AML-193 (cell line): ENCODE results near the gene NHSL2.
A peak's percentile ranks its signal among the peaks of the same experiment; 100 is the strongest.

Source experiments
- DNase-seq, 2 experiments: peaks; one replicate each; lab custom pipeline; 2025; lab: John Stamatoyannopoulos, UW

Gene NHSL2

DNA sequence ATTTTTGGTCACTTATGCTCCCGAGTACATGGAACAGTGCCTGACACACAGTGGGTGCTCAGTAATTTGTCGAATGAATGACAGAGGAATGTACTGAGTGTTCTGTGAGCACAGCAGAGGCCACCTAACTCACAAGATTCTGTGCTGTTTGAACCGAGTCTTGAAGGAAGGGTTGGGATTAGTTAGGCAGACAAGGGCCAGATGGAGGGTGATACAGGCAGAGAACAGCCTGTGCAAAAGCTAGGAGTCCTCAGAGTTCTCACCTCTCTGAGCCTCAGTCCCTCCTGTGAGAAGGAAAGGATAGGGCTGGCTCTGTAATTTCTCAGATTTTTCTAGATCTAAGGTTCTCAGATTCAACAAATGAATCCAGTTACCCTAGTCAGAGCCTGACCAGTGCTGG is 108.8 kb downstream of the NHSL2 start:
- no peak for DNase-seq

DNA sequence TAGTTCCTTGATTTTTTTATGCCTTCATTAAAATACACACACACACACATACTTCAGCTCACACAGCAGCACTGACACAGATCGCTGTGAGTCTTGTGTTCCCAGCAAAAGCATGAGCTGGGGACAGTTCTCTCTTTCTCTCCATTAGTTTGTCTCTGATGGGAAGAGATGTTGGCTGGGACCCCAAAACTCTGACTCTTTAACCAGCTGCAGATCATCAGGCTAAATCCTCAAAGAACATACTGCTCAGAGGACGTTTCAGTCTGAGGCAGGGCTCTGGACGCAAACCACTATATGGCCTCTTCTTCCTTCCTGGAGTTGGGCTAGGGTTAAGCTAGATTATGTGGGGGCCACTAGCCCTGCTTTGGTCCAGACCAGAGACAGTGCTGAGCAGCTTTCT is 109.6 kb downstream of the NHSL2 start:
- DNase-seq = no peak

DNA sequence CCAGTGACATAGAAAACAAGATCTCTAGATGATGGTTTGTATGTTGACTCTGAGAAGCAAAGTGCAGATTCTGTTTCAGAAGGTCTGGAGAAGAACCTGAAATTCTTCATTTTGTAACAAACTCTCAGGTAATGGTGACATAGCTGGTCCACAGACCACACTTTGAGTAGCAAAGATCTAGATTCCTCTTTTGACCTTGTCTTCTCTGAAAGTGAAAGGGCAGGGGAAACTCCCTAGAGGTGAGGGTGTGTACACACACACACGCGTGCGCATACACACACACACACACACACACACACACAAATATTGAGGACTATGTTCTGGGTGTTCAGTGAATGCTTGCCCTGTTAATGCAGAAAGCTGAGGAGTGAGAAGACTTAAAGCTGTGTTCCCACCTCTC is 110.1 kb downstream of the NHSL2 start:
- no peak for DNase-seq

DNA sequence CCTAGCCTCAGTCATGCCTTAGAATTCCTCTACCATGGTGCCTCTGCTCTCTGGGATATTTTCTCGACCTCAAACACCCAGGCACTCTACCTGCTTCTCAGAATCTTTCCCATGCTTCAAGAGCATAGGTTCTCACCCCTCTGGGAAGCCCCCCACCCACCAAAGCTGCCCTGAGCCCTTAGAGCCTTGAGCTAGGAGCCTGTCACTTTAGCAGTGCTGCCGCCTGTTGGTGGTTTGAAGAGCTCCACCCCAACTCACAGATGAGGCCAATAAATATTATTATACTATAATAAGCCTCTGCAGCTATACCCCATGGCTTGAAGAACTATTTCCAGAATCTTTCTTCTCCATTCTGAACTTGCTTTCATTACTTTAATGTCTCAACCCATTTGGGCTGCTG is 111.3 kb downstream of the NHSL2 start:
- DNase-seq = peak in 1 of 2 experiments; percentile 7

DNA sequence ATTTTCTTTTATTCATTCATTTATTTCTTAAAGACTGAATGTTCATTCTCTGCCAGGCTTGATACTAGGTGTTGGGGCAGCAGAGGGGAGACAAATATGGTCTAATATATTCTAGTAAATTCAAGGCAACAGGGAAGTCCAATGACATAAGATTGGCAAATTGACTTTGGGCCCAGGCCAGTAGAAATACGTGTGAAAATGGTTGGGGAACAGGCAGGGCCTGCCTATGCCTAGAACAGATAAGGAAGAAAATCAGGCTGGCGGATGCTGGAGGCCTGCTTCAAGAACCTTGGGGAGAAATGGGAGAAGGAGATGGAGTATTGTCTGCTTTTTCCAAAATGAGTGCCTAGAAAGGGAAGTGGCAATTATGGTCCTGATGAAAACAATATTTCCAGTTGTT is 112.4 kb downstream of the NHSL2 start:
- DNase-seq = no peak

DNA sequence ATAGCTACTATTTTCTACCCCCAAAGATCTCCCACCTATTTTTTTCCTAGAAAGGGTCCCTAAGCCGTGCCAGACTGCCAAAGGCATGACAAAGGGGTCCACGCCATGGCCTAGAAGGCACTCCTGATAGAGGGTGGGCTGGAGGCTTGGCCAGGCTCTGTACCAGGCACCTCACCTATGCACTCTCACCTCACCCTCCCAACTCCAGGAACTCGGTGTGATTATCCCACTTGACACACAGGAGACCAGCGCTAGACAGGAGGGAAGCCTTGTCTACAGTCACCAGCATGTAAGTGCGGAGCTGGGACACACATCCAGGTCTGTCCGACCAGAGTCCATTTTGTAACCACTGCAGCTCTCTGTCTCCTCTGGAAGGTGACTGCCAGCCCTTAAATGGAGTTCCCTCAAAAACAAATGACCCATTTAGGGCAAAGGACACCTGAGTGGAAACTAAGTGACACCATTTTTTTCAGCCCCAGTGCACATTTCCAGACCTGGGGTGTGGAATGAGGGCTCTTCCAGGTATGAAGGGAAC is 114.7 kb downstream of the NHSL2 start:
- no peak for DNase-seq

DNA sequence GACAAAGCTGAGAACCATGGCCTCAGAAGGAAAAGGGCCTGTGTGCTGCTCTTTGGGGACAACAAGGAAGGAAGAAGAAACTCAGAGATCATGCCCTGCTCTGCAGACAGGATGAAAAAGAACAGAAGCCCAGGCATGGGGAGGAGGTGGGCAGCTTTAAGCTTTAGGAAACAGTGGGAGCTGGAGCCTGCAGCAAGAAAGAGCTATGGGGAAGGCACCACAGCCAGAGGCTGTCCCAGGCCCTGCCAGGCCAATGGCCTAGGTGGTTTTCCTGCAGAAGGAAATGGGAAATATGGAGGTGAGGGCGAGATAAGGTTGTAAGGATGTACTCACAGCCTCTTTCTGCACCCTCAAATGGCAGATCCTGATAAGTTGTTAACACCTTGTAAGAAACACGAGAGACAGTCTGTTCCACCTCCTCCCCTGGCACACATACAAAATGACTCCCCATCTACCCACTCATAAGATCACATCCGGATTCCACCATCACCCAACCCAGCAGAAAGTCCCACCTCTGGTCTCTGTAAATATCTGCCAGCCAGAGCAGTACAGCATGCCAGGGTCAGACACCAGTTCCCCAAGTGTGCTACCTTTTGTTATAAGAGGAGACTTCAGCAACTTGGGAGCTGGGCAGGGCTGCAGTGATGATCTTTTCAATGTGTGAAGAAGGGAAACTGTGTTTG is 115.8 kb downstream of the NHSL2 start:
- no peak for DNase-seq

DNA sequence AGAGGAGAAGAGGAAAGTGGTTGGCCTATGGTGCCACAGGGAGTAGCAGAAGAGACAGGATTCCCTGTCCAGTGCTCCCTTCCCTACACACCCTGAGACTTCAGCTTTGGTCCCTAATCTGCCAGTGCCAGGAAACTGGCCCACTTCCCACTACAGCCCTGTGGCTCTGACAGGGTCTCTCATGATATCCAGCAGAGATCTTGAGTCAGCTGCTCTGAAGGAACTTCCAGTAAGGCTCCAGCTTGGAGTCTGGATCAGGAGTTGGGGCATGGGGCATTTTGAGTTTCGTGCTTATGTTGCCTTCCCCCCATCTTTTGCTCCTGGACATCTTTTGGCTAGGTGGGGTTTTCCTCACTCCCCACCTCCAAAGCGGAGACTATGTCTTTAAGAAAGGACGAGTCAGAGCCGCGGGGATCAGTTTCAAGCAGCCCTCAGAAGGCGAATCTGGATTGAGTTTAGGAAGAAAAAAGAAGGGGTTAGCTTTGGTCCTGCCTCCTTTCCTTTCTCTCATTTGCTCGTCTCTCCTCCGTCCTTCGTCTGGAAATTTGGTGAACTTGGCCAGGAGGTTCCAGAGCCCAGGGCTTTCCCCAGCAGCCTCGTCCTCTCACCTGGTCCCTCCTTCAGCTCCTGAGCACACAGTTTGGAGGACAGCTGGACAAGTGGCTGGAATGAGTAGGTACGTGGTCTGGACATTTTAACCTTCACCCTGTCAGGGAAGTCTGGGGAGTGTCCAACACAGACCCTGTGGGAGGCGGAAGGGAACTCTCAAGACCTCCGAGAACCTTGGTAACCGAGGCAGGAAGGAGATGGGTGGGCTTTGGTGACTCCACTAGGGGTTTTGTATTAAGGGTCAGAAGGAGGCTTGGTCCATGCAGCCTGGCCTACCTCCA is 116.6 kb downstream of the NHSL2 start:
- DNase-seq = no peak

DNA sequence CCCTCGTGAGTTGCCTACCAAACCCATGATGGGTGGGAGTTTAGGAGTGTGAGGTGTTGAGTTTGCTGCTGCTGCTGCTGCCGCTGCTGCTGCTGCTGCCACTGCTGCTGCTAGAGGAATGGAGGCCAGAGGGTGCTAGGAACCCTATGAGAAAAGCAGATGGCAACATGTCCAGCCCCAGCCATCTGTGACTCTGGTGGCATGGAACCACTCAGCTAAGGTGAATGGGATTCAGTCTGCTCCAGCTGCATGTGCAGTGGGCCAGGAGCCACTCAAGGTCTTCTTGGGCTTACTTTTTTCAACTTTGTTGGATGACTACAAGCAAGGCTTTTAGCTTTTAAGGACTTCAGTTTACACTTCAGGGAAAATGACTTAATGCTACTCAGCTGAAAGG is 117.3 kb downstream of the NHSL2 start:
- DNase-seq = no peak

DNA sequence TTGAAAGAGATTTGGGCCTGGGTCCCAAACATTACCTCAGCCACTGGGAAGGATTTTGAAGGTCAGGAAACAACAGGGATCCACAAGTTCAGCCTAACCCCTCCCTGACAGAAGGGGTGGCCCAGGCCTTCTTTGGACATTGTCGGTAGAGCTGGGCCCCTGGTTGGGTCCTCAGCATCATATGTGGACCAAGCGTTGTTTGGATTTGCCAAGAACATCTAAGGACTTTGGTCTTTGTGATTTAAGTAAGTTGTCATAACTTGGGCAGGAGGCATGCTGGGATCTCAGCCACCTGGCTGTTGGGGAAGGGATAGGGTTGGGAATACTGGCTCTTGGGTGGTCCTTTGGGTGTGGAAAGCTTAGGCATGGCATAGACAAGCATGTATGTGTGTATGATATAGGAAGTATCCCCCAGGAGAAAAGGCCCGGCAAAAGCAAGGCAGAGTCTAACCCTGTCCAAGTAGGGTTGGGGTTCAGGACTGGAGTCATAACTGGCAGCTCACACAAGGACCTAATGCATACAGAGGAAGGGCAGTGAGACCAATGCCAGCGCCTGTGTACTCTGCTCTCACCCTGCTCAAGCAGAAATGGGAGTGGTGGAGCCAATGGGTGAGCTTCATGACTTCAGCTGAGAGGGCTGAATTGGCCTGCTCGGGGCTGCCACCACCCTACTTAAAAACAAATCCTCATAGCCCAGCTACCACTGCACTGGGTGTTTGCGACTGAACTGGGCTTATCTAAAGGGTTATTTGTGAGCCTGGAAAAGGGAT is 118.2 kb downstream of the NHSL2 start:
- DNase-seq = no peak

DNA sequence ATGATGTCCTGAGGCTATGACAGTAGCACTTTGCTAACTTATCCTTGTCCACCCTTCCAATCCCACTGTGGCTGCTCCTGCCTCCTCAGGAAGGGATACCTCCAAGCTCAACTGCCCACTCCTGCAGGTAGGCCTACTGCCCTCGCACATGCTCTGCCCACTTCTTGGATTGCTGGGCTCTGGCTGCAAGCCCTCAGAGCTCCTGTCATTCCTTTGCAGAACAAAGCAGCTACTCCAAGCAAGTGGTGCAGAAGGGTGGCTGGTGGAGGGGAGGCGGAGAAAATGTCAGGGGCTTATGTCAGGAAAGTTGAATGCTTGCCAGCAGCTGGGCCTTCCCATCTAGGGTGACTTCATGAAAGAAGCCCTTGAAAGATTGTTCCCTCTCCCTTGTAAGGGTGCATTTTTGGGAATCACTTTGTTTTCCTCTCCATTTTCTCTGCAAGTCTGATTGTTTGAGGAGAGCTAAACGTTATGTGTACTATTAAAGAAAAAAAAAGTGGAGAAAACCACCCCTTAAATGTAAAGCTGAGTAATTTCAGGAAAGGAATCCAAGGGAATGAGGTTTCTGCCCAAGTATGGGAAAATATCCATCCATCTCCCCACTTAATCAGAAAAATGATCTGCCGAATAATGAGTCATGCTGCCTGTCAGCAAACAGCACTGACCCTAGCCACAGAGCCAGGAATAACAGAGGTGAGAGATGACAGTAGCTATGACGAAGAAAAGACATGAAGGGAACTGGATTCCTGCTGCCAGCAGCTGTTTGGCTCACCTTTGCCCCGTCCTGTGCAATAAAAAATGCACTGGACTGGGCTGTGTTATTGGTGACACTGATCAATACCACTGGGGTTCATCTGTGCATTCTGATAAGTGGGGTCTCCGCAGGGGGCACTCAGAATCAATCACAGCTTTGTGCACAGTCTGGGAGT is 119.1 kb downstream of the NHSL2 start:
- DNase-seq = no peak

DNA sequence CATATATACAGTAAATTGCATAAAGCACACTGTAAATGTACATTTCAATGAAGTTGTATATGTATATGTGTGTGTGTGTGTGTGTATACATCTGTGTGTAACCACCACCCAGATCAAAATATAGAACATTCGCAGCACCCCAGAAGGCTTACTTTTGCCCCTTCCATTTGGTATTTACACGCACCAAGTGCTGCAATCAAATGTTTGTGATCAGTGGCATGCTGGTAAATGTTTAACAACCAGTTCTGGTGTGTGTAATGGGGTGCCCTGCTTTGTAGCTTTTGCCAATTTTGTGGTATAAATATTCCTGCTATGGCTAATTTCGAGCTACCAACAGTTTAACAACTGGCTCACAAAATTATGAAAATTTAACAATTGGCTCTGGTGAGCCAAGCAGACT is 119.8 kb downstream of the NHSL2 start:
- DNase-seq = no peak

DNA sequence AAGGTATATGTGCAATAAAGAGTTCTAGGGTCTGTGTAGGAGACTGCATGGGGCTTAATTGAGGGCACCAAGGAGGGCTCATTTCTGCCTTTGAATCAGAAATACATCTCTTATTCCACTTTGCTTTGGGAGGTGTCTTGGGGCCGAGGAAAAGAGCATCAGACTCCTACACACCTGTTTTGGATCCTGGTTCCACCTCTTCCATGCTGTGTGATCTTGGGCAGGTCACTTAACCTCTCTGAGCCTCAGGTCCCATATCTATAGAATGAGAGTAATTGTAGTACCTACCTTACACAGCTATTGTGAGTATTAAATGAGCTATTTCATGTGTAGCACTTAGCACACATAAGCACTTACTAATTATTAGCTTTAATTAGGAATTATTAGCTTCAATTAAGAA is 120.5 kb downstream of the NHSL2 start:
- DNase-seq = no peak

DNA sequence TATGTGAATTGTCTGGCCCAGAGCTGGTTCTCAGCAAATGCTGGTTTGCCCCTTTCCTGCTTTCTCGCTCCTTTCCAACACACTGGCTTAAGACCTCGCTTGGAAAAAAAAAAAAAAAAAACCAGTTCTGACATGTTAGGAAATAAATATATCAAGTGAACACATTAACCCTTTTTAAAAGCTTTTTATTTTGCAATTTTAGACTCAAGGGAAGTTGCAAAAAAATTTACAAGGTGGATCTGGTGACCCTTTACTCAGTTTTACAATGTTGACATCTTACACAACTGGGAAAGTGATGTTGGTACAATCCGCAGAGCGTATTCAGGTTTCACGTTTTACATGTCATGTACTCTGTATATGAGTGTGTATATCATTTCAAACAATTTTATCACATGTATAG is 121.0 kb downstream of the NHSL2 start:
- DNase-seq = no peak

DNA sequence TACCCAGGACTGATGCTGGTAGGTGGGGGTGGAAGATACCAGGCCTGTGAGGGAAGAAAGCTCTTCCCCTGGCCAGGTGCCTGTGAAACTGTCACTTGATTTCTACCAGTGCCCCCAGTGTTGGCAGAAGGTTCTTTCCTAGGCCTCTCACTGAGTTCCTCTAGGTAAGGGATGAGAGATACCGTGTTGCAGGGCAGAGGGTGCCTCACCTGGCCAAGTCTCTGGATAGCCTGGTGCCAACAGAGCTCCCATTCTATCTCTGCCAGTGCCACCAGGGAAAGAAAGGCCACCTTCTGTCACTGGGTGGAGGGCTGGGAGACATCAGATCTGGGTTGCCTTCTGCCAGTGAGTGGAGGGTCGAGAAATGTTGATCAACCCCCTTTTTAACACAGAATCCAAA is 127.0 kb downstream of the NHSL2 start:
- no peak for DNase-seq

DNA sequence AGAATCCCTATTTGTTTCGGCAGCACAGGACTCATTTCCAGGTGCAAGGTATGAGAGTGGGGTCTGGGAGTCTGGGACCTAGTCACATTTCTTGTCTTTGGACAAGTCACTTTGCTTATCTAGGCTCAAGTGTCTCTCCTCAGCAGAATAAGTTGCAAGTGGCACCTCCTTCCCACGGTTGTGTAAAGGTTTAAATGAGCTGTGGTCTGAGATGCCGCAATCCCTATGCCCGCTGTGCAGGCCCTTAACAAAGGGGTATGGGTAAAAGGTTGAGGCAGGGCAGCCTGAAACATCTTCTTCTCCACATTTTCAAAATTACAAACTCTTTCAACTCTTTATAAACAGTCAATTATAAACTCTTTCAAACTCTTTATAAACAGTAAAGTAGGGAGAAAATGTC is 127.4 kb downstream of the NHSL2 start:
- DNase-seq = no peak

DNA sequence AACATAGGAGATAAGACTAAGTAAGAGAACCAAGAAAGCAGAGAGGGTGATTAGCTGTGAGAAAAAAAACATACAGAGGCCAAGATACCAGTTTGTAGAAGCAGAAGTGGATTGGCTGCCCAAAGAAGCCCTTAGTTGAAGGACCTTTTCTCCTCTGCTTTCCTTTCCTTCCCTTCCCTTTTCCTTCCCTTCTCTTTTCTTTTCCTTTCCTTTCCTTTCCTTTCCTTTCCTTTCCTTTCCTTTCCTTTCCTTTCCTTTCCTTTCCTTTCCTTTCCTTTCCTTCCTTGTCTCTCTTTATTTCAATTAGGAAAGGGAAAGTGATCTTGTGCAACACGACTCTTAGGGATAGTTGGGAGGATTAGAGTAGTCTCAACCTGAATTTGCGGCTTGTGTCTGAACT is 128.2 kb downstream of the NHSL2 start:
- DNase-seq = no peak

DNA sequence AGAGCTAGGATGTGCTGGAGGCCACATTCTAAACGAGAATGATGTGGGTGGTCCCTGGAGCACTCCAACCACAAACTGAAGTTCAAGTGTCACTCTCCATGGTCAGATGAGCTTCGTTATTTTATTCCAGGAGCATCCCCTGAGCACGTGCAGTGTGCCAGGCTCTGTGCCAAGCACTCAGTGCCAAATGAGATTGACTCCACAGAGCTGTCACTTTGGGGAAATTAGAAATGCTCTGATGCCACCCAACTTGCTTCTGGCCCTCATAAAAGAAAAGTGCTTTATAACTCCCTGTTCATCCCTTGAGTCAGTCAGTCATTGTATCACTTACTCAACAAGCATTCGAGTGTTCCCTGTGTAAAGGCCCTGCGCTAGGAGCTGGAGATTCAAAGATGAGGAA is 129.9 kb downstream of the NHSL2 start:
- DNase-seq = no peak

DNA sequence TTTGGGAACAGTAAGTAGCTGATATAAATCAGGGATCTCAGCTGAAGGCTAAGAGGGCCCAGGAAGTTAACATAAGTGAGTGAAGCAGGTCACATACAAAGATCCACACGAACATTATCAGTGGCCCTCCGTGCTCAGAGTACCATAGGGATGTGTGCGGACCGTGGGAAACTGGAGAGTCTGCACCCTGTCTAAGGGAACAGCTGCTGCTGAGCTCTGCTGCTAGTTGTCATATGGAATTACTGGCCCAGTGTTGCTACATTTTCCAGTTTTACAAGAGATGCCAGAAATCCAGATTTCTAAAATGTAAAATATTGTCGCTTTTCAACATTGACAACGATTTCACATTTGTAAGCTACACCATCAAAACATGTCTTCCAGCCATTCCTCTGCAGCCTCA is 130.5 kb downstream of the NHSL2 start:
- no peak for DNase-seq

DNA sequence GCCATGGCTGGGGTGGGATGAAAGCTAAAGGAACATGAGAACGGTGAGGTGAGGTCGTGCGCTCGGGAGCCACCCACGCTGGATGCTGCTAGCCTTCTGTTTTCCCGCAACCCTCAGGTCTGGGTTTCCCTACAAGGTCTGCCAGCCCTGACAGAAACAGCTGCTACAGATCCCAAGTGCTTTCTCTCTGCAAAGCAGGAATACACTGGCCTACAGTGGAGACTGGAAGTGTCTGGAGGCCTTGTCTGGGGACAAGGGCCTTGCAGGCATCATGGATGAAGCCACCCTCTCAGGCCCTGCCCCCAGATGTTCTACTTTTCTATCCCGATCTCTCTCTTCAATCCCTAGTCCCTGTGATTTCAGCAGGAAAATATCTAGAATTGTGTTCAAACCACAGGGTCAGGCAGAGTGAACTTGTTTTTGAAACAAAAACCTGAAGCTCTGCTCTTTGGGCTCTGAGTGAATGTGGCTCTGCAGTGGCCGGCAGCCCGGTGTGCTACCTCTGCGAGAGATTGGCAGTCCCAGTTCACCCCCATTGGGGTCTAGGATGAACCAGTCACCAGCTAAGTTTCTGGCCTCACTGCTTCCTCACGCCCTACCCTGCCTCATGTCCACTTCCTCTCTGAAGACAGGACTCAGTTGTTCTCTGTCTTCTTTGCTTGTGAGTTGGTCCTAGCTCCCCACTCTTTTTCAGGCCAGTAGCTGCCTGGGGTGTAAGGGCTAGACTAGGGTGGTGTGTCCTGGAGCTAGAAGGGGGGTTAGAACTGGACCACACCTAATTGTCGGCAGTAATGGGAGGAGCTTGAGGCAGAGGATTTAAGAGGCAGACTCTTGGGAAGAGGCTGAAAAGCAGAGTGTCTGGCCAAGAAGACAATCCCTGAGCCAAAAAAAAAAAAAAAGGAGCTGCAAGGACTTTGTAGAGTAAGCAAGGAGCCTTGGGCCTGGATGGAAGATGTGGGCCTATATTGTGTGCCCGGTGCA is 131.5 kb downstream of the NHSL2 start:
- DNase-seq = no peak
